HCT116 (cell line): ENCODE data around the gene LIPH. TPM values are rescaled to one million over a fixed set of nuclear protein-coding genes. Genes with fewer than 3 reads are reported as not detected.

ENCODE experiments used
- ATAC-seq: fragments of 200-7000 bp; cut with Tn5 transposase; 2 replicates; pipeline ENCODE4 v1.9.1; 2020; ENCODE audit warnings: mild to moderate bottlenecking, moderate library complexity
- BruUV-seq: library from RNA; stranded (reverse); fragments of 400-500 nt; replicated peaks from 2 replicates; lab custom pipeline; 2021; lab: Mats Ljungman, UMichigan
- CTCF ChIA-PET: fragments of 300-600 bp; sonication (Branson Sonifier 250); formaldehyde crosslinking; loops from one replicate; lab custom pipeline; 2021; ENCODE audit warnings: antibody characterized with exemption; lab: Charles Lee
- POLR2A ChIA-PET: fragments of 300-600, 350-600 bp; sonication (Branson Sonifier 250); formaldehyde crosslinking; loops from one replicate; lab custom pipeline; 2021; ENCODE audit warnings: antibody characterized with exemption; lab: Charles Lee
- RAD21 ChIA-PET, 2 experiments: fragments of 300-600 bp; sonication (Branson Sonifier 250); formaldehyde crosslinking; loops; one replicate each; lab custom pipeline; 2023; ENCODE audit warnings: low total read pairs in 2 of 2; ENCODE audit not compliant: uncharacterized antibody in 2 of 2, unreplicated experiment in 2 of 2, low non-redundant PET in 1 of 2; lab: Charles Lee
- DNase-seq: peaks from one replicate; pipeline ENCODE4 v3.0.0-alpha.2; 2010; ENCODE audit warnings: low read depth, low spot score
- H2AFZ ChIP-seq: fragments of 200-600 bp; shearing (Covaris generic), sonication (generic); 2 replicates; pipeline ENCODE4 v1.6.1; 2017; ENCODE audit warnings: low read depth, mixed run types, mixed read lengths, antibody characterized with exemption, low read length; ENCODE audit not compliant: poor library complexity, severe bottlenecking
- H3K27ac ChIP-seq: 2 replicates; pipeline ENCODE4 v1.5.1; 2012; ENCODE audit warnings: low read depth, low read length
- H3K27me3 ChIP-seq: fragments of 200-600 bp; sonication (generic); 2 replicates; pipeline ENCODE4 v1.6.1; 2016; ENCODE audit warnings: mixed run types, low read length, mixed read lengths; ENCODE audit not compliant: insufficient read depth
- H3K36me3 ChIP-seq, 2 experiments: fragments of 200-500 bp in 1 of 2; fragments of 200-600 bp in 1 of 2; sonication (Bioruptor generic) in 1 of 2; sonication (generic) in 1 of 2; 2 replicates each; pipeline versions ENCODE4 v1.5.1 to v1.6.1; 2014 to 2016; ENCODE audit warnings: low read length in 2 of 2, inconsistent platforms in 1 of 2, mixed read lengths in 1 of 2, mixed run types in 1 of 2; ENCODE audit not compliant: insufficient read depth in 2 of 2, control insufficient read depth in 1 of 2
- H3K4me1 ChIP-seq, 2 experiments: fragments of 200-600 bp in 1 of 2; sonication (generic) in 1 of 2; 2 replicates each; pipeline versions ENCODE4 v1.5.1 to v1.6.1; 2012 to 2017; ENCODE audit warnings: low read length in 2 of 2, inconsistent platforms in 1 of 2, mild to moderate bottlenecking in 1 of 2, mixed read lengths in 1 of 2, mixed run types in 1 of 2, moderate library complexity in 1 of 2; ENCODE audit not compliant: insufficient read depth in 2 of 2, control insufficient read depth in 1 of 2
- H3K4me2 ChIP-seq: fragments of 200-600 bp; sonication (generic); 2 replicates; pipeline ENCODE4 v1.6.1; 2017; ENCODE audit warnings: mixed run types, low read length, mixed read lengths
- H3K4me3 ChIP-seq, 2 experiments: fragments of 200-600 bp in 1 of 2; sonication (generic) in 1 of 2; replicated peaks in 1 of 2; 2 replicates each; pipeline ENCODE4 v1.5.1; 2011 to 2016; ENCODE audit warnings: low read length in 2 of 2, control low read depth in 1 of 2, low read depth in 1 of 2, mild to moderate bottlenecking in 1 of 2, mixed read lengths in 1 of 2, mixed run types in 1 of 2
- H3K79me2 ChIP-seq: fragments of 200-600 bp; sonication (generic); 2 replicates; pipeline ENCODE4 v1.6.1; 2017; ENCODE audit warnings: mild to moderate bottlenecking, mixed run types, low read length, moderate library complexity, mixed read lengths; ENCODE audit not compliant: insufficient read depth
- H3K9ac ChIP-seq: fragments of 200-600 bp; sonication (generic); 2 replicates; pipeline ENCODE4 v1.6.1; 2016; ENCODE audit warnings: low read length, mixed read lengths
- H3K9me2 ChIP-seq: fragments of 200-600 bp; sonication (generic), shearing (Covaris generic); 2 replicates; pipeline ENCODE4 v1.6.1; 2017; ENCODE audit warnings: mixed run types, mild to moderate bottlenecking, moderate library complexity; ENCODE audit not compliant: insufficient read depth
- H3K9me3 ChIP-seq, 2 experiments: fragments of 200-500 bp in 1 of 2; fragments of 200-600 bp in 1 of 2; sonication (Bioruptor generic) in 1 of 2; sonication (generic) in 1 of 2; 2 replicates each; pipeline ENCODE4 v1.6.1; 2014 to 2017; ENCODE audit warnings: low read length in 2 of 2, mixed read lengths in 2 of 2, inconsistent platforms in 1 of 2, low read depth in 1 of 2, mild to moderate bottlenecking in 1 of 2, mixed run types in 1 of 2, moderate library complexity in 1 of 2; ENCODE audit not compliant: control insufficient read depth in 1 of 2, insufficient read depth in 1 of 2
- H4K20me1 ChIP-seq: fragments of 200-600 bp; sonication (generic), shearing (Covaris generic); 2 replicates; pipeline ENCODE4 v1.6.1; 2017; ENCODE audit warnings: mixed run types, mild to moderate bottlenecking, moderate library complexity; ENCODE audit not compliant: insufficient read depth
- ATF3 ChIP-seq: IDR thresholded peaks from 2 replicates; pipeline ENCODE4 v1.6.1; 2012
- CBX3 ChIP-seq: IDR thresholded peaks from 2 replicates; pipeline ENCODE4 v1.6.1; 2012; ENCODE audit warnings: low read depth
- CEBPB ChIP-seq: IDR thresholded peaks from 2 replicates; pipeline ENCODE4 v1.6.1; 2012; ENCODE audit warnings: low read depth
- ELF1 ChIP-seq: IDR thresholded peaks from 2 replicates; pipeline ENCODE4 v1.6.1; 2012; ENCODE audit warnings: low read depth, borderline replicate concordance
- EZH2 ChIP-seq: fragments of 200-600 bp; sonication (generic); IDR thresholded peaks from 2 replicates; pipeline ENCODE4 v1.6.1; 2017; ENCODE audit warnings: antibody characterized with exemption, mixed run types
- EZH2phosphoT487 ChIP-seq: fragments of 200-600 bp; IDR thresholded peaks from 2 replicates; pipeline ENCODE4 v1.6.1; 2018; ENCODE audit warnings: antibody characterized with exemption, borderline replicate concordance
- JUND ChIP-seq: IDR thresholded peaks from 2 replicates; pipeline ENCODE4 v1.6.1; 2012
- POLR2A ChIP-seq: IDR thresholded peaks from 2 replicates; pipeline ENCODE4 v1.7.0; 2011; ENCODE audit warnings: borderline replicate concordance; ENCODE audit not compliant: insufficient read depth, insufficient read length; ENCODE audit errors: extremely low read depth
- RAD21 ChIP-seq: IDR thresholded peaks from 2 replicates; pipeline ENCODE4 v1.6.1; 2012; ENCODE audit warnings: low read depth, mild to moderate bottlenecking
- SIN3A ChIP-seq: IDR thresholded peaks from 2 replicates; pipeline ENCODE4 v1.6.1; 2012; ENCODE audit warnings: low read depth
- SRF ChIP-seq: IDR thresholded peaks from 2 replicates; pipeline ENCODE4 v1.6.1; 2012; ENCODE audit warnings: low read depth
- TCF7L2 ChIP-seq: IDR thresholded peaks from 2 replicates; pipeline ENCODE4 v1.7.0; 2011; ENCODE audit warnings: borderline replicate concordance, inconsistent platforms; ENCODE audit not compliant: insufficient read depth, insufficient read length; ENCODE audit errors: extremely low read depth
- ZBTB33 ChIP-seq: IDR thresholded peaks from 2 replicates; pipeline ENCODE4 v1.6.1; 2011; ENCODE audit warnings: mild to moderate bottlenecking, low read length, moderate library complexity; ENCODE audit not compliant: insufficient replicate concordance; ENCODE audit errors: extremely low read depth
- ZNF274 ChIP-seq: fragments of 200-500 bp; sonication (Bioruptor generic); IDR thresholded peaks from 2 replicates; pipeline ENCODE4 v1.6.1; 2014; ENCODE audit warnings: mild to moderate bottlenecking, low read depth, low read length, inconsistent platforms
- intact Hi-C: fragments of 100-400 bp; cut with micrococcal nuclease; formaldehyde crosslinking; loops from 2 replicates; pipeline ENCODE4 v1.10.0; 2022
- total RNA-seq: library from RNA; stranded (reverse); gene quantifications from one replicate; pipeline ENCODE4 v1.2.1, GENCODE V29; 2021; ENCODE audit not compliant: unreplicated experiment
- TF ChIP-seq, protein P1 (sequence below): IDR thresholded peaks from 2 replicates; pipeline ENCODE4 v1.6.1; 2012; ENCODE audit warnings: low read depth
- TF ChIP-seq, protein P2 (sequence below), 3 experiments: fragments of 200-600 bp in 1 of 3; sonication (generic) in 1 of 3; IDR thresholded peaks in 2 of 3; conservative IDR thresholded peaks in 1 of 3; 2 replicates each; pipeline ENCODE4 v1.5.1; 2012 to 2017; ENCODE audit warnings: low read depth in 2 of 3, low read length in 2 of 3, antibody characterized with exemption in 1 of 3, borderline replicate concordance in 1 of 3, control low read depth in 1 of 3, mild to moderate bottlenecking in 1 of 3, mixed read lengths in 1 of 3, mixed run types in 1 of 3, moderate library complexity in 1 of 3; ENCODE audit not compliant: insufficient read depth in 1 of 3

The LIPH gene
- total RNA-seq, 1 experiment from 2014 or later: 13.7 TPM

GRCh38 chr3:185585518-185585858, 33.1 kb upstream of the LIPH start (continued):
- TF ChIP-seq, protein P1, sequence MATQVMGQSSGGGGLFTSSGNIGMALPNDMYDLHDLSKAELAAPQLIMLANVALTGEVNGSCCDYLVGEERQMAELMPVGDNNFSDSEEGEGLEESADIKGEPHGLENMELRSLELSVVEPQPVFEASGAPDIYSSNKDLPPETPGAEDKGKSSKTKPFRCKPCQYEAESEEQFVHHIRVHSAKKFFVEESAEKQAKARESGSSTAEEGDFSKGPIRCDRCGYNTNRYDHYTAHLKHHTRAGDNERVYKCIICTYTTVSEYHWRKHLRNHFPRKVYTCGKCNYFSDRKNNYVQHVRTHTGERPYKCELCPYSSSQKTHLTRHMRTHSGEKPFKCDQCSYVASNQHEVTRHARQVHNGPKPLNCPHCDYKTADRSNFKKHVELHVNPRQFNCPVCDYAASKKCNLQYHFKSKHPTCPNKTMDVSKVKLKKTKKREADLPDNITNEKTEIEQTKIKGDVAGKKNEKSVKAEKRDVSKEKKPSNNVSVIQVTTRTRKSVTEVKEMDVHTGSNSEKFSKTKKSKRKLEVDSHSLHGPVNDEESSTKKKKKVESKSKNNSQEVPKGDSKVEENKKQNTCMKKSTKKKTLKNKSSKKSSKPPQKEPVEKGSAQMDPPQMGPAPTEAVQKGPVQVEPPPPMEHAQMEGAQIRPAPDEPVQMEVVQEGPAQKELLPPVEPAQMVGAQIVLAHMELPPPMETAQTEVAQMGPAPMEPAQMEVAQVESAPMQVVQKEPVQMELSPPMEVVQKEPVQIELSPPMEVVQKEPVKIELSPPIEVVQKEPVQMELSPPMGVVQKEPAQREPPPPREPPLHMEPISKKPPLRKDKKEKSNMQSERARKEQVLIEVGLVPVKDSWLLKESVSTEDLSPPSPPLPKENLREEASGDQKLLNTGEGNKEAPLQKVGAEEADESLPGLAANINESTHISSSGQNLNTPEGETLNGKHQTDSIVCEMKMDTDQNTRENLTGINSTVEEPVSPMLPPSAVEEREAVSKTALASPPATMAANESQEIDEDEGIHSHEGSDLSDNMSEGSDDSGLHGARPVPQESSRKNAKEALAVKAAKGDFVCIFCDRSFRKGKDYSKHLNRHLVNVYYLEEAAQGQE: no peak
- TF ChIP-seq POLR2A (no peak), TCF7L2 (no peak), RAD21 (no peak), ZNF274 (no peak)
- TF ChIP-seq, all 23 proteins: peak for 0

GRCh38 chr3:185584686-185585085, 32.3 kb upstream of the LIPH start:
- Histone ChIP-seq H4K20me1 (no peaks in the 10 kb centered on the region), H3K4me2 (peak overlapping the region; percentile 88; the same call in 1 of the 2 replicates)
- ATAC-seq: no peak
- TF ChIP-seq ATF3: no peak
- TF ChIP-seq JUND: no peak
- TF ChIP-seq CEBPB: no peak
- TF ChIP-seq CBX3: no peak
- no peak for TF ChIP-seq SIN3A
- TF ChIP-seq ELF1: no peak
- TF ChIP-seq, protein P2, sequence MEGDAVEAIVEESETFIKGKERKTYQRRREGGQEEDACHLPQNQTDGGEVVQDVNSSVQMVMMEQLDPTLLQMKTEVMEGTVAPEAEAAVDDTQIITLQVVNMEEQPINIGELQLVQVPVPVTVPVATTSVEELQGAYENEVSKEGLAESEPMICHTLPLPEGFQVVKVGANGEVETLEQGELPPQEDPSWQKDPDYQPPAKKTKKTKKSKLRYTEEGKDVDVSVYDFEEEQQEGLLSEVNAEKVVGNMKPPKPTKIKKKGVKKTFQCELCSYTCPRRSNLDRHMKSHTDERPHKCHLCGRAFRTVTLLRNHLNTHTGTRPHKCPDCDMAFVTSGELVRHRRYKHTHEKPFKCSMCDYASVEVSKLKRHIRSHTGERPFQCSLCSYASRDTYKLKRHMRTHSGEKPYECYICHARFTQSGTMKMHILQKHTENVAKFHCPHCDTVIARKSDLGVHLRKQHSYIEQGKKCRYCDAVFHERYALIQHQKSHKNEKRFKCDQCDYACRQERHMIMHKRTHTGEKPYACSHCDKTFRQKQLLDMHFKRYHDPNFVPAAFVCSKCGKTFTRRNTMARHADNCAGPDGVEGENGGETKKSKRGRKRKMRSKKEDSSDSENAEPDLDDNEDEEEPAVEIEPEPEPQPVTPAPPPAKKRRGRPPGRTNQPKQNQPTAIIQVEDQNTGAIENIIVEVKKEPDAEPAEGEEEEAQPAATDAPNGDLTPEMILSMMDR (IDR thresholded peaks at IDR 0.05 in 2 of 3, conservative IDR thresholded peaks at IDR 0.05 in 1 of 3; ENCODE audit: borderline replicate concordance in 1 of 3, insufficient read depth in 1 of 3, low read depth in 2 of 3, low read length in 2 of 3): no peak
- TF ChIP-seq EZH2: no peak
- no peak for TF ChIP-seq EZH2phosphoT487
- no peak for TF ChIP-seq ZBTB33
- no peak for TF ChIP-seq ZNF274
- no peak for TF ChIP-seq SRF

More at GRCh38 chr3:185584686-185585085, 32.3 kb upstream of the LIPH start:
- CTCF ChIA-PET: interaction anchor here (1.5 kb wide), 1 partner anchor 9 kb away, joined by 3 read pairs; no protein-coding TSS in a partner anchor
- Histone ChIP-seq H3K9me2 (no peaks in the 10 kb centered on the region), H3K9me3 (no peaks in the 10 kb centered on the region), H3K9ac (peak overlapping the region; percentile 83; the same call in 1 of the 2 replicates), H3K36me3 (no peaks in the 10 kb centered on the region), H3K4me3 (no peak overlapping the region), H3K79me2 (peaks cover 15% of the 10 kb centered on the region), H3K27ac (no peak overlapping the region), H3K27me3 (no peaks in the 10 kb centered on the region), H2AFZ (no peak overlapping the region), H3K4me1 (peaks cover 4 to 20% of the 10 kb centered on the region in 2 experiments; a peak in 3 of 4 replicates)
- POLR2A ChIA-PET: no interaction called here
- RAD21 ChIA-PET: no interaction called here
- BruUV-seq: no TSS peak
- intact Hi-C loops: no loop called here
- DNase-seq: no peak
